ENCODE results near the gene DYNC1LI2. TPM values are rescaled to one million over a fixed set of nuclear protein-coding genes. Genes with fewer than 3 reads are reported as not detected.

The DYNC1LI2 gene
- total and polyA plus RNA-seq, 2 experiments from 2014 or later: 80.6 to 173 TPM

GRCh38 chr16:66676599-66676998, 74.8 kb downstream of the DYNC1LI2 start:
- H3K36me3 ChIP-seq (ENCODE audit: low read depth): no peaks in the 10 kb centered on the region
- H3K9me3 ChIP-seq (ENCODE audit: low read depth): no peaks in the 10 kb centered on the region
- no peak overlapping the region for H3K9ac ChIP-seq
- TF ChIP-seq EZH2 (IDR thresholded peaks at IDR 0.05; ENCODE audit: insufficient read depth, poor library complexity, severe bottlenecking) (no peak), EZH2phosphoT487 (IDR thresholded peaks at IDR 0.05; ENCODE audit: insufficient read depth, low read depth) (no peak)
- H3K9me2 ChIP-seq (ENCODE audit: insufficient read depth): no peaks in the 10 kb centered on the region
- H3F3A ChIP-seq (ENCODE audit: insufficient read depth): no peaks in the 10 kb centered on the region; the same call in 1 of the 2 replicates
- no peak overlapping the region for H3K4me3 ChIP-seq
- H3K4me1 ChIP-seq (ENCODE audit: insufficient read depth): 0 out of 2 replicates have a peak, but pooled peaks cover 6% of the 10 kb centered on the region
- H3K4me2 ChIP-seq (ENCODE audit: unreplicated experiment): no peak overlapping the region
- H3K27ac ChIP-seq: no peak overlapping the region
- DNase-seq: no peak
- in situ Hi-C loops (cut with MboI): no loop called here
- WGBS, 2 experiments (ENCODE audit: low coverage in 1 of 2, low lambda C conversion rate in 2 of 2, missing lambda C conversion rate in 2 of 2): 93 to 99% methylated on average over 3 of the region's 3 CpGs
- peaks cover 22% of the 10 kb centered on the region for H3K79me2 ChIP-seq (ENCODE audit: insufficient read depth)
- no peaks in the 10 kb centered on the region for H3K27me3 ChIP-seq (replicated peaks; ENCODE audit: insufficient read depth)
- no peaks in the 10 kb centered on the region for H4K20me1 ChIP-seq (ENCODE audit: insufficient read depth)
- no peak overlapping the region for H2AFZ ChIP-seq

- H3K4me2 ChIP-seq (ENCODE audit: unreplicated experiment): no peak overlapping the region
- H3K36me3 ChIP-seq (ENCODE audit: low read depth): no peaks in the 10 kb centered on the region
- no peak overlapping the region for H3K27ac ChIP-seq
- no peak overlapping the region for H2AFZ ChIP-seq
- H3K9me2 ChIP-seq (ENCODE audit: insufficient read depth): no peaks in the 10 kb centered on the region
- no peaks in the 10 kb centered on the region for H4K20me1 ChIP-seq (ENCODE audit: insufficient read depth)
- H3K79me2 ChIP-seq (ENCODE audit: insufficient read depth): peaks cover 6% of the 10 kb centered on the region; the same call in 1 of the 2 replicates
- peaks cover 12% of the 10 kb centered on the region for H3K4me1 ChIP-seq (ENCODE audit: insufficient read depth)
- H3K9me3 ChIP-seq (ENCODE audit: low read depth): no peaks in the 10 kb centered on the region
- in situ Hi-C loops (cut with MboI): no loop called here
- TF ChIP-seq EZH2phosphoT487 (IDR thresholded peaks at IDR 0.05; ENCODE audit: insufficient read depth, low read depth) (no peak), EZH2 (IDR thresholded peaks at IDR 0.05; ENCODE audit: insufficient read depth, poor library complexity, severe bottlenecking) (no peak)
- no peak overlapping the region for H3K9ac ChIP-seq
- no peaks in the 10 kb centered on the region; the same call in 1 of the 2 replicates for H3F3A ChIP-seq (ENCODE audit: insufficient read depth)
- no peak overlapping the region for H3K4me3 ChIP-seq
- WGBS, 2 experiments (ENCODE audit: low coverage in 1 of 2, low lambda C conversion rate in 2 of 2, missing lambda C conversion rate in 2 of 2): 97 to 98% methylated on average over 2 of the region's 2 CpGs
- H3K27me3 ChIP-seq (replicated peaks; ENCODE audit: insufficient read depth): no peaks in the 10 kb centered on the region
- DNase-seq: no peak
Observed at GRCh38 chr16:66673691-66674090, 77.7 kb downstream of the DYNC1LI2 start.

Other genes with a start within 250 kb of the DYNC1LI2 start
- gene TK2, start 201.5 kb downstream of the DYNC1LI2 start, total RNA-seq (2014; rRNA removed; shearing (Covaris generic)): 57.5 and 58.8 TPM in 2 replicates
- 27.9 and 28.2 TPM in 2 replicates for gene TK2, start 201.5 kb downstream of the DYNC1LI2 start, polyA plus RNA-seq (2016; fragmentation: Nextera tagmentation; extraction: Ambion mirVana)
- 64.2 and 130 TPM in 2 replicates for gene CKLF, start 199.0 kb downstream of the DYNC1LI2 start, total RNA-seq (2014; rRNA removed; shearing (Covaris generic))
- 107 and 108 TPM in 2 replicates for gene CKLF, start 199.0 kb downstream of the DYNC1LI2 start, polyA plus RNA-seq (2016; fragmentation: Nextera tagmentation; extraction: Ambion mirVana)
- 2.1 and 3.1 TPM in 2 replicates for gene CMTM1, start 185.2 kb downstream of the DYNC1LI2 start, total RNA-seq (2014; rRNA removed; shearing (Covaris generic))
- gene CMTM1, start 185.2 kb downstream of the DYNC1LI2 start, polyA plus RNA-seq (2016; fragmentation: Nextera tagmentation; extraction: Ambion mirVana): 6.0 and 6.8 TPM in 2 replicates
- not detected in 2 replicates for gene CMTM2, start 172.1 kb downstream of the DYNC1LI2 start, total RNA-seq (2014; rRNA removed; shearing (Covaris generic))
- gene CMTM2, start 172.1 kb downstream of the DYNC1LI2 start, polyA plus RNA-seq (2016; fragmentation: Nextera tagmentation; extraction: Ambion mirVana): not detected in 2 replicates
- gene CMTM3, start 146.9 kb downstream of the DYNC1LI2 start, total RNA-seq (2014; rRNA removed; shearing (Covaris generic)): 21.9 and 32.6 TPM in 2 replicates
- 43.9 and 47.0 TPM in 2 replicates for gene CMTM3, start 146.9 kb downstream of the DYNC1LI2 start, polyA plus RNA-seq (2016; fragmentation: Nextera tagmentation; extraction: Ambion mirVana)
- 19.5 and 21.1 TPM in 2 replicates for gene CMTM4, start 54.9 kb downstream of the DYNC1LI2 start, total RNA-seq (2014; rRNA removed; shearing (Covaris generic))
- 3.2 and 3.5 TPM in 2 replicates for gene CMTM4, start 54.9 kb downstream of the DYNC1LI2 start, polyA plus RNA-seq (2016; fragmentation: Nextera tagmentation; extraction: Ambion mirVana)
- gene TERB1, start 50.0 kb upstream of the DYNC1LI2 start, total RNA-seq (2014; rRNA removed; shearing (Covaris generic)): not detected in 2 replicates
- gene TERB1, start 50.0 kb upstream of the DYNC1LI2 start, polyA plus RNA-seq (2016; fragmentation: Nextera tagmentation; extraction: Ambion mirVana): not detected in 2 replicates
- gene NAE1, start 79.4 kb upstream of the DYNC1LI2 start, total RNA-seq (2014; rRNA removed; shearing (Covaris generic)): 92.5 and 106 TPM in 2 replicates
- gene NAE1, start 79.4 kb upstream of the DYNC1LI2 start, polyA plus RNA-seq (2016; fragmentation: Nextera tagmentation; extraction: Ambion mirVana): 86.3 and 90.1 TPM in 2 replicates
- gene CA7, start 92.8 kb upstream of the DYNC1LI2 start, total RNA-seq (2014; rRNA removed; shearing (Covaris generic)): 0.65 TPM in 1 of 2 replicates, not detected in the other
- not detected in 2 replicates for gene CA7, start 92.8 kb upstream of the DYNC1LI2 start, polyA plus RNA-seq (2016; fragmentation: Nextera tagmentation; extraction: Ambion mirVana)
- 3.9 and 38.2 TPM in 2 replicates for gene PDP2, start 128.9 kb upstream of the DYNC1LI2 start, total RNA-seq (2014; rRNA removed; shearing (Covaris generic))
- gene PDP2, start 128.9 kb upstream of the DYNC1LI2 start, polyA plus RNA-seq (2016; fragmentation: Nextera tagmentation; extraction: Ambion mirVana): 2.5 and 3.3 TPM in 2 replicates
- gene CDH16, start 167.3 kb upstream of the DYNC1LI2 start, total RNA-seq (2014; rRNA removed; shearing (Covaris generic)): not detected in 2 replicates
- not detected in 2 replicates for gene CDH16, start 167.3 kb upstream of the DYNC1LI2 start, polyA plus RNA-seq (2016; fragmentation: Nextera tagmentation; extraction: Ambion mirVana)
- gene RRAD, start 173.9 kb upstream of the DYNC1LI2 start, total RNA-seq (2014; rRNA removed; shearing (Covaris generic)): 0.22 and 1.1 TPM in 2 replicates
- 0.70 and 0.76 TPM in 2 replicates for gene RRAD, start 173.9 kb upstream of the DYNC1LI2 start, polyA plus RNA-seq (2016; fragmentation: Nextera tagmentation; extraction: Ambion mirVana)
- gene CIAO2B, start 182.8 kb upstream of the DYNC1LI2 start, total RNA-seq (2014; rRNA removed; shearing (Covaris generic)): 76.1 and 111 TPM in 2 replicates
- gene CIAO2B, start 182.8 kb upstream of the DYNC1LI2 start, polyA plus RNA-seq (2016; fragmentation: Nextera tagmentation; extraction: Ambion mirVana): 173 and 182 TPM in 2 replicates
- 32.3 and 46.8 TPM in 2 replicates for gene CES2, start 183.9 kb upstream of the DYNC1LI2 start, total RNA-seq (2014; rRNA removed; shearing (Covaris generic))
- gene CES2, start 183.9 kb upstream of the DYNC1LI2 start, polyA plus RNA-seq (2016; fragmentation: Nextera tagmentation; extraction: Ambion mirVana): 33.9 and 37.6 TPM in 2 replicates
- gene CES3, start 209.7 kb upstream of the DYNC1LI2 start, total RNA-seq (2014; rRNA removed; shearing (Covaris generic)): not detected in 2 replicates
- not detected in 2 replicates for gene CES3, start 209.7 kb upstream of the DYNC1LI2 start, polyA plus RNA-seq (2016; fragmentation: Nextera tagmentation; extraction: Ambion mirVana)
- 4.6 and 5.0 TPM in 2 replicates for gene CES4A, start 237.0 kb upstream of the DYNC1LI2 start, total RNA-seq (2014; rRNA removed; shearing (Covaris generic))
- gene CES4A, start 237.0 kb upstream of the DYNC1LI2 start, polyA plus RNA-seq (2016; fragmentation: Nextera tagmentation; extraction: Ambion mirVana): 2.6 and 4.5 TPM in 2 replicates

Measured in GM23248 (cell line).